Right cardiac atrium (tissue), 5 donors: ENCODE data around the gene SLC1A5. TPM values are rescaled to one million over a fixed set of nuclear protein-coding genes. Genes with fewer than 3 reads are reported as not detected.
A peak's percentile ranks its signal among the peaks of the same experiment; 100 is the strongest.
"Not testable (repeated sequence)": the region's sequence is repeated elsewhere in the genome, so short reads cannot be mapped to it uniquely, and the experiment has no call there.

ENCODE experiments used
- ATAC-seq, 2 donors: fragments of 200-7000 bp; cut with Tn5 transposase; one replicate each; pipeline versions ENCODE4 v1.8.0 to v1.9.1; 2020; ENCODE audit warnings: moderate library complexity in 2 of 2, mild to moderate bottlenecking in 1 of 2
- DNase-seq, 3 donors: peaks; one replicate each; pipeline ENCODE4 v3.0.0-alpha.2; 2020
- H3K27ac ChIP-seq: one replicate; pipeline ENCODE4 v1.5.1; 2013; ENCODE audit warnings: mild to moderate bottlenecking, low read length, control low read depth, moderate library complexity
- H3K27me3 ChIP-seq: one replicate; pipeline ENCODE4 v1.6.1; 2013; ENCODE audit not compliant: control insufficient read depth, insufficient read depth
- H3K4me1 ChIP-seq: one replicate; pipeline ENCODE4 v1.6.1; 2013; ENCODE audit warnings: low read length; ENCODE audit not compliant: control insufficient read depth, insufficient read depth
- H3K4me3 ChIP-seq: one replicate; pipeline ENCODE4 v1.5.1; 2013; ENCODE audit warnings: low read length, control low read depth
- H3K9me3 ChIP-seq: one replicate; pipeline ENCODE4 v1.6.1; 2013; ENCODE audit warnings: low read length; ENCODE audit not compliant: control insufficient read depth
- WGBS: extraction: QIAGEN DNeasy Blood & Tissue Kit; methylation state at CpG from one replicate; pipeline ENCODE4 v1.1.7; 2013; 5-methylcytosine and 5-hydroxymethylcytosine counted together
- intact Hi-C, 4 donors: fragments of 100-400 bp; cut with DNase I; formaldehyde crosslinking; loops; one replicate each; pipeline versions ENCODE4 v1.11.0 to v1.14.0; 2022 to 2023
- polyA plus RNA-seq: library from polyadenylated mRNA; stranded (reverse); fragments of 200-250 nt; gene quantifications from one replicate; pipeline ENCODE4 v1.2.3, GENCODE V29; 2013
- total RNA-seq, 4 donors: library from RNA; stranded (reverse); fragmentation: NEBNext Ultra II Directional; extraction: Animal tissue kit (Norgen Biotek cat#: 25700); gene quantifications; one replicate each; pipeline ENCODE4 v1.2.1, GENCODE V29; 2021
- donor health status: healthy with polysubstance abuse.
- donor health status: DM: no; HTN: yes; CAD: no.
- donor health status: DM: no; HTN: no; CAD: no.
- donor health status: DM: no; HTN: yes; CAD: no; lungs with severe emphysema.
- donor health status: DM: yes; HTN: yes; CAD: no.

SLC1A5 gene
- total and polyA plus RNA-seq, 5 donors, result 15.9 to 45.6 (median 21.9) TPM

- Histone ChIP-seq H3K27me3 (no peaks in the 10 kb centered on the region), H3K4me3 (no peak overlapping the region), H3K9me3 (no peaks in the 10 kb centered on the region), H3K4me1 (no peaks in the 10 kb centered on the region), H3K27ac (no peak overlapping the region)
- ATAC-seq (peak; percentile 53 to 55), DNase-seq (peak in 2 of 3 donors; percentile 20 to 60)
- 75% methylated on average over 18 of the region's 18 CpGs for WGBS
- intact Hi-C loops, result no loop called here
These were observed 33.4 kb upstream of the SLC1A5 start for GRCh38 chr19:46821512-46822409.

GRCh38 chr19:46818812-46819211 is 30.4 kb upstream of the SLC1A5 start:
- Histone ChIP-seq H3K27ac (no peak overlapping the region), H3K27me3 (no peaks in the 10 kb centered on the region), H3K4me1 (no peaks in the 10 kb centered on the region), H3K4me3 (no peak overlapping the region), H3K9me3 (no peaks in the 10 kb centered on the region)
- ATAC-seq (no peak), DNase-seq (peak in 1 of 3 donors; percentile 6)
- intact Hi-C loops, result no loop called here
- 92% methylated on average over 2 of the region's 2 CpGs for WGBS

GRCh38 chr19:46815833-46816627 is 27.6 kb upstream of the SLC1A5 start:
- H3K27me3 ChIP-seq, result no peaks in the 10 kb centered on the region
- no peak overlapping the region for H3K27ac ChIP-seq
- H3K4me1 ChIP-seq, result no peaks in the 10 kb centered on the region
- no peak overlapping the region for H3K4me3 ChIP-seq
- 81% methylated on average over 18 of the region's 18 CpGs for WGBS
- H3K9me3 ChIP-seq, result no peaks in the 10 kb centered on the region
- peak in 1 of 3 donors; percentile 30 for DNase-seq
- ATAC-seq, result no peak
- intact Hi-C loops, result no loop called here

GRCh38 chr19:46813839-46814358 is 25.5 kb upstream of the SLC1A5 start:
- Histone ChIP-seq H3K9me3 (no peaks in the 10 kb centered on the region), H3K27ac (no peak overlapping the region), H3K27me3 (no peaks in the 10 kb centered on the region), H3K4me1 (no peaks in the 10 kb centered on the region), H3K4me3 (no peak overlapping the region)
- intact Hi-C loops, result no loop called here
- DNase-seq, result peak; percentile 80 to 91 (median 88)
- peak; percentile 77 to 78 for ATAC-seq
- WGBS, result 29% methylated on average over 7 of the region's 7 CpGs

- DNase-seq (peak; percentile 46 to 73 (median 64)), ATAC-seq (peak; percentile 81 to 82)
- WGBS, result 53% methylated on average over 24 of the region's 24 CpGs
- no peak overlapping the region for H3K4me3 ChIP-seq
- intact Hi-C loops, result no loop called here
- no peak overlapping the region for H3K27ac ChIP-seq
- no peaks in the 10 kb centered on the region for H3K9me3 ChIP-seq
- no peaks in the 10 kb centered on the region for H3K27me3 ChIP-seq
- H3K4me1 ChIP-seq, result no peaks in the 10 kb centered on the region
These were observed 24.8 kb upstream of the SLC1A5 start for GRCh38 chr19:46812977-46813838.

GRCh38 chr19:46809534-46810272 is 21.3 kb upstream of the SLC1A5 start:
- H3K27ac ChIP-seq, result no peak overlapping the region
- no peaks in the 10 kb centered on the region for H3K9me3 ChIP-seq
- no peaks in the 10 kb centered on the region for H3K4me1 ChIP-seq
- intact Hi-C loops, result no loop called here
- peak in 1 of 3 donors; percentile 6 for DNase-seq
- WGBS, result 93% methylated on average over 13 of the region's 13 CpGs
- no peak overlapping the region for H3K4me3 ChIP-seq
- H3K27me3 ChIP-seq, result no peaks in the 10 kb centered on the region
- no peak for ATAC-seq

GRCh38 chr19:46806656-46807055 is 18.3 kb upstream of the SLC1A5 start:
- intact Hi-C loops, result no loop called here
- no peak overlapping the region for H3K27ac ChIP-seq

GRCh38 chr19:46804432-46804831 is 16.0 kb upstream of the SLC1A5 start:
- ATAC-seq, intact Hi-C loops: not testable (repeated sequence)

More at GRCh38 chr19:46806656-46807055, 18.3 kb upstream of the SLC1A5 start:
- no peak for DNase-seq
- Histone ChIP-seq H3K9me3 (no peaks in the 10 kb centered on the region), H3K4me3 (no peak overlapping the region), H3K27me3 (no peaks in the 10 kb centered on the region), H3K4me1 (no peaks in the 10 kb centered on the region)
- ATAC-seq, result no peak
- WGBS, result 80% methylated on average over 7 of the region's 7 CpGs

GRCh38 chr19:46803555-46803954 is 15.2 kb upstream of the SLC1A5 start:
- ATAC-seq (peak; percentile 28 to 51), DNase-seq (peak in 1 of 3 donors; percentile 15)
- no peaks in the 10 kb centered on the region for H3K9me3 ChIP-seq
- H3K27me3 ChIP-seq, result no peaks in the 10 kb centered on the region
- 57% methylated on average over 2 of the region's 2 CpGs for WGBS
- intact Hi-C loops, result no loop called here
- no peaks in the 10 kb centered on the region for H3K4me1 ChIP-seq
- no peak overlapping the region for H3K4me3 ChIP-seq
- H3K27ac ChIP-seq, result no peak overlapping the region

More at GRCh38 chr19:46804432-46804831, 16.0 kb upstream of the SLC1A5 start:
- H3K4me3 ChIP-seq, H3K27me3 ChIP-seq, H3K9me3 ChIP-seq, H3K27ac ChIP-seq, H3K4me1 ChIP-seq: not testable (repeated sequence)
- WGBS, result 90% methylated on average over 4 of the region's 4 CpGs
- peak in 1 of 3 donors; percentile 4 for DNase-seq

GRCh38 chr19:46802152-46802551 is 13.8 kb upstream of the SLC1A5 start:
- no peaks in the 10 kb centered on the region for H3K4me1 ChIP-seq
- WGBS, result 97% methylated on average over 5 of the region's 5 CpGs
- no peaks in the 10 kb centered on the region for H3K27me3 ChIP-seq
- ATAC-seq, result no peak
- intact Hi-C loops, result no loop called here
- no peak overlapping the region for H3K27ac ChIP-seq
- no peaks in the 10 kb centered on the region for H3K9me3 ChIP-seq
- no peak for DNase-seq
- no peak overlapping the region for H3K4me3 ChIP-seq
